ENCODE data around the gene KRTAP19-7.

KRTAP19-7 gene, protein sequence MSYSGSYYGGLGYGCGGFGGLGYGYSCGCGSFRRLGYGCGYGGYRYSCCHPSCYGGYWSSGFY

DNA sequence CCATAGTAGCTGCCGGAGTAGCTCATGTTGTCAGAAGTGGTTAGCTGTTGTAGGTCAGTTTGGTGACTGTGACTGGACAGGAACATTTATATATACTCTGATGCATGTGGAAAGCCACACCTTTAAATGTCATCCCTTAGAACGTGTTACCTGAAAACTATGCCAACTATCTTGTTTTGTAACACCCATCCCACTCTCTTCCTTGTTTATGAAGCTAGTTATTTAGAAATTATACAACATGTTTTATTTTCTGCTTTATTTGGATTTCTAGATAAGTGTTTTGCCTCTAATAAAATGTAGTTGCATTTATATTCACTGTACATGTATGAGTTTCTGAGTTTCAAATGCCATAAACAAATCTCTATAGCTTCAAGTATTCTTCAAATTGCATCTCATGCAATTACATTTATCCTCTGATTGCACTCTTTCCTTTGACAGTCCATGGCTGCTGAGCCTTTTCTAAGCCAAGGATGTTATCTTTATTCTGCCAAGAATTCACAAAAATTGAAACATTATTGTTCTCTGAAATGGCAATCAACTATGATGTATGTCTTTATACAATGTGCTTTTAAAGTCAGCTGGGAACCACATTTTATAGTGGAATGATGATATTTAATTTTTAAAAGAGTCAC lies at the start of gene KRTAP19-7:
Gene KRTAP19-7 (minus strand): TSS at position 51 of the 632 bp plus-strand sequence. CDS start 25 bp downstream, at position 26.
- DNase-seq (ENCODE audit: low spot score) = no peak

DNA sequence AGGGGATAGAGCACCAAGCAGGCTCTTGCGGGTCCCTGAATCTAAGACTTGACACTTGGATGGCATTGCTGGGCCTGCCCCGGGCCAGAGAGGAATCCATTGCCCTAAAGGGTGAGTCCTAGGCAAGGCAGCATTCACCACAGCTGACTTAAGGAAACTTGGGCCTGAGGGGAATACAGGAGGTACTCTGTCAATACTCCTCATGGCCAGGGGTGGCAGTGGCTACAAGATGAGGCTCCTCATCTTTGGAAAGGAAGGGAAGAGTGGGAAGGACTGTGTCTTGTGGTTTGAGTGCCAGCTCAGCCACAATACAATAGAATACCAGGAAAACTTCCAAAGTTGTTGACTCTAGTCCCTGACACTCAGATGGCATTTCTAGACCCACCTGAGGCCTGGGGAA lies 44.9 kb upstream of the KRTAP19-7 start:
- DNase-seq (ENCODE audit: low spot score) = no peak

DNA sequence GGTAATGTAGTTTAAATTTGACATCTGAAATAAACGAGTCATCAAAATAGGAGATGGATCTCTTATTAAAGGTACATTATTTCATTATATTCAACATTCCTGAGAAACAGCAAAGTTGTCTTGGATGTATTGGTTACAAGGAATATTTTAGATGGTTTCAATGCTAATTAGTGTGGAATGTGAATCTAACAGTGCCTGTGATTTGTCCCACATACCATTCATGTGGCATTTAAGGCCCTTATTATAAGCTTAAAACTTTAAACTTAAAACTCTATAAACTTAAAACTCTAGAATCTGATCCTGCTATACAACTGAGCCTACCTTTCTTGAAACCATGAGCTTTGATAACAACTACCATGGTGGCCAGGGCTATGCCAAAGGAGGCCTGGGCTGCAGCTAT lies 39.7 kb upstream of the KRTAP19-7 start, which contains the start of gene KRTAP22-1:
Gene KRTAP22-1 (plus strand): TSS at position 301 of the 400 bp plus-strand sequence.
- DNase-seq (ENCODE audit: low spot score) = no peak

DNA sequence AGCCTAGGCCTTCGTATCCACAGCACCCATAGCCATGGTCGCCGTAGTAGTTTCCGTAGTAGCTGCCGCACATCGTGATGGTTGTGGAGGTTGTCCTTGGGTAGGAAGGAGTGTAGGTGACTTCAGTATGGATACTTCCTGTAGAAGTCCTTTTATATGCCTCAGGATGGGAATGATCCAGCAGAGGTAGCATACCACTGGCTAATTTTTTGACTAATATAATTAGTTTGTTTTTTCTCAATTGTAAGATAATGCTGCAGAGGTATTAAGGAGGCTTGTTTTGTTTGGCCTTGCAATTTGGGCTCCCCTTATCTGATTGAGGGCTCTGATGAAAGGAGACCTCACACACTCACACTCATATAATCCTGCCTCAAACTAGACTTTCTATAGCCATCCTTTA lies 37.7 kb upstream of the KRTAP19-7 start, which contains the start of gene KRTAP6-2:
Gene KRTAP6-2 (minus strand): TSS at position 101 of the 400 bp plus-strand sequence. CDS start 28 bp downstream, at position 73.
- DNase-seq (ENCODE audit: low spot score) = no peak

DNA sequence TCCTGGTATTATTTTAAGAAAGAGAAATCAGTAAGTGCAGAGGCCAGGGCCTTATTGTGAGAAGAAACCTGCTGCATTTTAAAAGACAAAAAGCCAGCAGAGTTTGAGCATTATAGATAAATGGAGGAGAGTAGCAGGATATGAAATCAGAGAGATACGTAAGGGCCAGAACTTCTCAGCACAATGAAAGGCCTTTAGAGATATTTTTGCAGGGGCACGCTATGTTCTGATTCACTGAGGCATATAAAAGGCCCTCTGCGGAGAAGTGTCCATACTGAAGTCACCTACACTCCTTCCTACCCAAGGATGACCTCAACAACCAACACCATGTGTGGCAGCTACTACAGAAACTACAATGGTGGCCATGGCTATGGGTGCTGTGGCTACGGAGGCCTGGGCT lies 31.0 kb upstream of the KRTAP19-7 start, which contains the start of gene KRTAP6-3:
Gene KRTAP6-3 (plus strand): TSS at position 301 of the 400 bp plus-strand sequence. CDS start 6 bp downstream, at position 307.
- DNase-seq (ENCODE audit: low spot score) = no peak

DNA sequence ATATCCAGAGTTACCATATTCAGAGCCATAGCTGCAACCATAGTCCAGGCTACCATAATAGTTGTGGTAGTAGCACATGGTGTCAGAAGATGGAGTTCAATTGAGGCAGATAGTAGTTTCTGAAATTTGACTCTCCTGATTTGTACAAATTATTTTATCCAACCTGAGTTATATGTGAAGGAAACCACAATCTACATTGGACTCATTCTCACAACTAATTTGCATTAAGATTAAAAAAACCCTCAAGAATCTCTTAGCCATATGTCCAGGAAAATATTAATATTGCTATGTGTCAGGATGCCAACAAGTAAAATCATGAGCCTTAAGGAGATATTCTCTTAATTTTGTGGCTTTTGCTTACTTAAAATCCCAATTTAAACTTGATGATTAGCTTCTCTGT lies 29.2 kb upstream of the KRTAP19-7 start, which contains the start of gene KRTAP22-2:
Gene KRTAP22-2 (minus strand): TSS at position 101 of the 400 bp plus-strand sequence.
- DNase-seq (ENCODE audit: low spot score) = no peak

DNA sequence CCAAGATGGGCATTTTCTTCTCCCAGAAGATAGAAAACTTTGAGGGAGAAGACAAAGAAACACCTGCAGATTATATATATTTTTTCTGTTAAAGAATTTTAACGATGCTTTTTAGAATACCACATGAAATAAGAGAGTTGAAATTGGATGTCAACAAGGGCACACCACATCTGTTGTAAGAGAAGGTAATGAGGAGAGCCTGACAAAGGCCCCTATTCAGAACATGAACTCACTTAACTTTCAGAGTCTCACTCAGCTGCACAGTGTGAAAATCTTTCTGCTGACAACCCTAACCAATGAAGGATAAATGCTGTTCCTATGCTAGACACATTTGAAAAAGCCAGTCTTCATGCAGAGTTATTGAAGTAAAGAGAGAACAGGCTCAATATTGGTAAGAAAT lies 21.8 kb upstream of the KRTAP19-7 start:
- no peak for DNase-seq (ENCODE audit: low spot score)

DNA sequence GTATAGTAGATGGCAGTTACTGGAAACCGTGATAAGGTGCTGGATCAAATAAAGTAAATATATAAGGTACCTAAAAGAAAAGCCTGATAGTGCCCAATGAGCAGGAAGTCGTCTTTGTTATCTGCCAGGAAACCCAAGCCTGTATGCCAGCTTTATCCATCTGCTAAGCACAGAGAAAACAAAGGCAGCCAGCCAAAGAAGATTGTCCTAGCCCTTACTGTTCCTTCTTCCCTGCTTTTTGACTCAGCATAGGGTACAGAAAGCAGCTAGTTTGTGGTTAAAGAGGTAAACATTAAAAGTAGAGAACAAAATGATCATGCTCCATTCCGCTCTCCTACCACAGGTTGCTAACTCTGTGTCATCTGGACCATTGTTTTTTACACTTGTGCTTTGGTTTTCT lies 19.0 kb upstream of the KRTAP19-7 start:
- DNase-seq (ENCODE audit: low spot score) = no peak

DNA sequence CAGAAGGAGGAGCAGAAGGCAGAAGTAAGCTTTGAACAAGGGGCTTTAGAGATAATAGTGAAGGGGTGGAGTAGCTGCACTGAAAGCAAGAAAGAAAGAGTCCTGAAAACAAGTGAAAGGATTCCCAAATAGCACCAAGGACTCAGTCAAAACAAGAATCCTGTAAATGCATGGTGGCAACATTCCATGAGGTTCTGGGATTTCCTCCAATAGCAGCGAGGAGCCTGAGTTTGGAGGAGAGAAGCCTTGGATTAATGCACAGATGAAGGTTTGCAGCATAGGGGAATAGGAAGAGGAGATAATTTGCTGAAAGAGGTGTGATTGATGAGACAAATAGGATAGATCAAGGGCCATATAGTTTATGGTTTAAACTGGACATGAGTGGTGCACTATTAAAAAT lies 18.2 kb upstream of the KRTAP19-7 start:
- no peak for DNase-seq (ENCODE audit: low spot score)

DNA sequence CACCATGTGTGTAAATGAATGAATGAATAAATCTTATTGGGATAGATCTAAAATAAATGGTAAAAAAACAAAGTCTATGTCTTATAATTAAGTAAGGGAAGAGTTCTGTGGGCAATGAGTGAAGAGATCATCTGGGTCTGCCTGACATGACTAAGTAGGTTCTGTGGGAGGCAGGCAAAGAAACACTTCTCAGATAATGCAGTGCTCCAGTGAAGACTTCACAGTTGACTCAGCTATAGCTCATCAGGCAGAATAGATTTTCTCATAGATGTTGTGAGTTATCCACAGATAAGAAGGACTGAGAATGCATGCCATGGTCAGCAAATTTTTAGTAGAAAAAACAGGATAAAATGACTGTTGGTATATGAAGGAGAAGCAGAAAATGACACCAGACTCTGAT lies 16.7 kb upstream of the KRTAP19-7 start:
- no peak for DNase-seq (ENCODE audit: low spot score)

DNA sequence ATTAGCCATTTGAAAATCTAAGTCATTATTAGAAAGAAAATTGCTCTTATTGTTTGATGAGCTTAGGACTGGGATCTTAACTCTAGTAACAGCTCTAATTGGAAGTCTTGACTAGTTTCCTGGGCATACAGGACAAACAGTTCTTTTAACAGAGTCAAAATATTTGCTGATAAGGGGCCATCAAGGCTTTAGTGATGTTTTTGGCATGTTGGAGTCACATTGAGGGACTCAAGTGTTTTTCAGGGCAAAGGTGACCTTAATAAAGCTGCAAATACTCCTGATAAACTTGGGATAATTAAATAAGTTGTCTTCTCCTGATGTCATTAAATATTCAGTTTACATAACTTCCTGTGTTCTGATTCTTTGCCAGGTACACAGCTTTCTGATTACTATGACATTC lies 6.5 kb upstream of the KRTAP19-7 start:
- DNase-seq (ENCODE audit: low spot score) = no peak

DNA sequence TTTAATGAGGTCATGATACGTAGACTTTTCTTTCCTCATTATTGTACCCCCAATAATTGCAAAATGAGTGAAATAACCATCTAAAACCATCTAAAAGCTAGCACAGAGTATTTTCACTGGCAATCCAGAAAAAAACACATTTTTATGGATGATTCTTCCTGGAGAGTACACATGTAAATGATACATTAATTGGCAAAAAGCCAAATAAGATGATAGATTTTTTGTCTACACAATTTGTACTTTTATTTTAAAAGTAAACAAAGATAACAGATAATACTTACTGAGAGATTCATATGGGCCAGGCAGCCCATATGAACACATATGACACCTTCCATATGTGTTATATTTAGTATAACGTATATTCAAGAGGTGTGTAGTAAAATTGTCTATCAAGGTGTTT lies 2.5 kb upstream of the KRTAP19-7 start:
- no peak for DNase-seq (ENCODE audit: low spot score)

DNA sequence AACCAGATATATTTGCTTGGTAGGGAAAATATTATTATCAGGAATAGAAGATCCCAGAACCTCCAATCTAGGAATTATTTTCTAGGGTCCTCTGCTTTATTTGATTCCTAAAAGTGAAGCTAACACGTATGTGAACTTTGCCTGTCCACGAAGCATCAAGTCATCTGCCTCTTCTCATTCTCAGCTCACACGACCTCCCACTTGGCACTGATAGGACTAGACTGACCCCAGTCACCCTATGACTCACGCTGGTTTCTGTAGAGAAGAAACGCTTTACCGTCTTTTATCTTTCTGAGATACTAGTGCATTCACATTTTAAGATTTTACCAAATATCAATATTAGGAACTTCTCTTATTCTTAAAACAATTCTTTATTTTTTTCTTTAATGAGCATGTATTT lies 2.0 kb upstream of the KRTAP19-7 start:
- DNase-seq (ENCODE audit: low spot score) = no peak

DNA sequence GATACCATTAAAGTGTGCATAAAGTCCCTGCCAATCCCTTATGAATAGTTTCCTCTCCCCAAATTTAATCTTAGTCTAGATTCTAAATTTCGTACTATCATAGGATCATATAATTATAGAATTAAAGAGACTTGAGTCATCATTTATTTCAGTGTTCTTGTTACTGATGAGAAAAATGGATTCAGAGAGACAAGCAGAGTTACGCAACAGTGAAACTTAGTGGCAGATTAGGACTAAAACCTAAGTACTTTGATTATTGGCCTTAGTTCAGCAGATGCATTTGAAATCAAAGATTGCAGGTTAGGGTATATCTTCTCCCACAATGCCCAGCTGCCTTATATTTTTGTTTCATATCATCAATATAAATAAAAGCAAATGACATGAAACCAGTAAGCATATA lies 843 bp upstream of the KRTAP19-7 start:
- DNase-seq (ENCODE audit: low spot score) = no peak

DNA sequence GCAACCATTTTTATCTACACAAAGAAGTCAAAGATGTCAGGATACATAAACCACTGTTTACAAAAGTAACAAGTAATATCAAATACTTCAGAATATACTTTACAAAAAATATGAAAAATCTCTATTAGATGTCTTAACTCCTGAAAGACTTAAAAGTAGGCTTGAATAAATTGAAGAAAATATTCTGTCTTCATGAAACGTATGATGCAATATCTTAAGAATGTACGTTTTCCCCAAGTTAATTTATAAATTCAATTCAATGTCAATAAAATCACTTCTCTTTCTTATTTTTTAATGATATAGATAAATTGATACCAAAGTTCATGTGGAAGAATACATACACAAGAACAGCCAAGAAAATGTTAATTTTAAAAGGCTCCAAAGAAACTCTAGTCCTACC lies 6.0 kb downstream of the KRTAP19-7 start:
- no peak for DNase-seq (ENCODE audit: low spot score)

DNA sequence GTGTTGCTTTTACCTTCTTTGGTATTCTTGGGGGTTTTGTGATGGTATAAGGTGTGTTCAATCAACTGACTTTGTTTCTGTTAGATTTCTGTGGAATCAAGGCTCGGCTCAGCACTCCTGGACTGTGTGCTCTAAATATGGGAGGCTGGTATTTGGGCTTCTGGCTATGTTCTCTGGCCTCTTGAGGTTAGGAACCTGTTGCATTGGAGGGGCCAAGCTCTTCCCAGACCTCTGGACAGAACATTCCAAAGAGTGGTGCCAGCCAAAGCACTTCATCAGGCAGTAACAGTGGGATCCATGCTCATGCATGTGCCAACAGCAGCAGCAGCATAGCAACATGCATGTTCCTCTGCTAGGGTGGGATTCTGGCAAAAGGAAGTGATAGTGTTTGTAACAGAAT lies 8.3 kb downstream of the KRTAP19-7 start:
- DNase-seq (ENCODE audit: low spot score) = no peak

DNA sequence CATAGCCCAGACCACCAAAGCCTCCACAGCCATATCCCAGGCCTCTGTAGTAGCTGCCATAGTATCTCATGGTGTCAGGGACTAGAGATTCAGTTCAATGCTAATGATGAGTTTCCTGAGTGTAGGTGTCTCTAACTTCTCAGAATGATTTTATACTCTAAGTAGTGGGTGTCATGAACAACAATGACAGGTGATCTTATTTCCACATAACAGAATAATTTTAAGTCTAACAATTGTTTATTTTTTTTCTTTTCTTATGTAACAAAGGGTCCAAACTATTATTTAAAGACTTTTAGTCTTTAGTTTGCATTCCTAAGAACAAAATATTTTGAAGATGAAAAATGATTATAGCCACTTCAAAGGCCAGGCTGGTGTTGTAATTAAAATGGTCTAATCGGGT lies 19.4 kb downstream of the KRTAP19-7 start, which contains the start of gene KRTAP19-6:
Gene KRTAP19-6 (minus strand): TSS at position 101 of the 400 bp plus-strand sequence. CDS start 31 bp downstream, at position 70.
- DNase-seq (ENCODE audit: low spot score) = no peak

DNA sequence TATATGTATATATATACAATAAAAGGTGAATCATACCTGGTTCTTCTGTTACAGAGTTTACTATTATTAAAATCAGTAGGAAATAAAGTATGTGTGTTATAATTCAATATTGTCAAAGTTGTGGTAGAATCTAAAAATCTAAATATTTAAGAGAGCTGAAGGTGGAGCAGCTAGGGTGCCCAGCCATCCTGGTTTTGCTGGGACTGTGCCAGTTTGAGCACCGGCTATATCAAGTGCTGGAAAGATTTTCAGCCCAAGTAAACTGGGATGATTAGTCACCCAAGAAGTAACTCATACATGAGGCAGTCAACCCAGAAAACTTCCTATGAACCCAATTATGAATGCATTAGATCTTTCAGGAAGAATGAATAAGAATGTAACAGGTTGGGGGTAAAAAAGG lies 42.2 kb downstream of the KRTAP19-7 start:
- DNase-seq (ENCODE audit: low spot score) = no peak

DNA sequence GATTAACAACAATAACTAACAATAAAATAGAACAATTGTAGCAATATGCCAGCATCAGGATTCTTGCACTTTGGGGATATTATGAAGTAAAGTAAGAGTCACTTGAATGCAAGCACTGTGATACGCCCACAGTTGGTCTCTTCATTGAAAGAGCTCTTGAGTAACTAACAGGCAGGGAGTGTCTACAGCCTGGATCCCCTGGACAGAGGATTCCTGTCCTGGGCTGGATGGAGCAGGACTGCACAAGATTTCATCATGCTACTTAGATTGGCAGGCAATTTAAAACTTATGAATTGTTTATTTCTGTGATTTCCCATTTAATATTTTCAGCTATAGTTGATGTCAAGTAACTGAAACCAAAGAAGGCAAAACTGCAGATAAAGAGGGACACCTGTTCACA lies 45.4 kb downstream of the KRTAP19-7 start:
- DNase-seq (ENCODE audit: low spot score) = no peak
